Uterus (tissue), 2 donors: ENCODE results near the gene AFP.

Experiments
- CTCF ChIP-seq, 4 experiments: fragments of 200-600 bp in 2 of 4; fragments of 450-650 bp in 2 of 4; sonication (generic) in 2 of 4; IDR thresholded peaks; one replicate each; pipeline ENCODE4 v1.5.1; 2016 to 2019; ENCODE audit warnings: antibody characterized with exemption in 4 of 4, mild to moderate bottlenecking in 2 of 4, moderate library complexity in 1 of 4
- POLR2A ChIP-seq, 2 donors: fragments of 450-650 bp; IDR thresholded peaks; one replicate each; pipeline ENCODE4 v1.6.1; 2016; ENCODE audit warnings: antibody characterized with exemption in 2 of 2, mild to moderate bottlenecking in 1 of 2, moderate library complexity in 1 of 2

- TF ChIP-seq POLR2A (IDR thresholded peaks at IDR 0.05): no peak
- TF ChIP-seq CTCF (IDR thresholded peaks at IDR 0.05): no peak
Measured at GRCh38 chr4:73440653-73441052, 4.6 kb downstream of the AFP start.
